HG03095 (cell line): ENCODE data around the gene DNAJB1.

Source experiments
- ATAC-seq: cut with Tn5 transposase; IDR thresholded peaks from one replicate; pipeline ENCODE4 v1.9.1; 2021; ENCODE audit warnings: moderate library complexity; ENCODE audit not compliant: unreplicated experiment

Gene DNAJB1

DNA sequence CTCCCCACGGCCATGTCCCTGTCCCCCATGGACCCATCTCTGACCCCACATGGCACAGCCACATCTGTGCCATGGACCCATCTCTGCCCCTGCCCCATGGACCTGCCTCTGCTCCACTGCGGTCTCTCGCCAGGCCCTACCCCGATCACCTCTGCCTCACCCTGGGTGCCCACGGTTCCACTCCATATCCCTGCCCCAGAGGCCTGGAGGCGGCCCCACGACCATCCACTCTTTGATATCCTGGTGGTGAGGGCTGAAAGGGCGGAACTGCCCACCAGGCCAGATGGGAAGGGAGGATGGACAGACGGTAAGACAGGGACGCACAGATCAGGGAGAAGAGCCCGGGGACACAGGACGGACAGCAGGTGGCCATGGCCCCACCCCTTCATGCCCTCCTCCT is 43.4 kb downstream of the DNAJB1 start:
- ATAC-seq = no peak

DNA sequence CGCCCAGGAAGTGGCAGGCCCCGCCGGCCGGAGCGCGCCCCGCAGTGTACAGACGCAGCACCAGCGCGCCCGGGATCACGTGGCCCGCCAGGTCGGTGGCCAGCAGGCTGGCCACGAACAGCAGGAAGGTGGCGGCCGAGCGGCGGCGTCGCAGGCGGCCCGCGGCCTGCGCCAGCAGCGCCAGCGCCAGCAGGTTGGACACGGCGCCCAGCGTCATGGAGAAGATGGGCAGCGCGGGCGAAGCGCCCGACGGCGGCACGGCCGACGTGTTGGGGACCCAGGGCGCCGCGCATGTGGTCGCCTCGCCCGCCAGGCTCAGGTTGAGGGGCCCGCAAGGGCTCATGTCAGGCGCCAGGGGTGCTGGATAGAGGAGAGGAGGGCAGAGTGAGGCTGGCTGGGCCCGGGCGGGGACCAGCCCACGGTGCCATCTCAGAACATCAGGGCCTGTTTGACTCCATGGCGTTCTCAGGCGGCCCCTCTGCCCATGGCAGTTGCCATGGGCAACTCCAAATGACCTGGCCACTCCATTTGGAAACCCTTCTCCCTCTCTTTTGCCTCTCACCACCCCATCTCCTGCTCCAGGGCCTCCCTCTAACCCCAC is 44.1 kb downstream of the DNAJB1 start:
- ATAC-seq = no peak

GRCh38 chr19:14473073-14473977 is 44.9 kb downstream of the DNAJB1 start:
- no peak for ATAC-seq

- ATAC-seq = no peak
These were observed 45.8 kb downstream of the DNAJB1 start for GRCh38 chr19:14472202-14472938.

DNA sequence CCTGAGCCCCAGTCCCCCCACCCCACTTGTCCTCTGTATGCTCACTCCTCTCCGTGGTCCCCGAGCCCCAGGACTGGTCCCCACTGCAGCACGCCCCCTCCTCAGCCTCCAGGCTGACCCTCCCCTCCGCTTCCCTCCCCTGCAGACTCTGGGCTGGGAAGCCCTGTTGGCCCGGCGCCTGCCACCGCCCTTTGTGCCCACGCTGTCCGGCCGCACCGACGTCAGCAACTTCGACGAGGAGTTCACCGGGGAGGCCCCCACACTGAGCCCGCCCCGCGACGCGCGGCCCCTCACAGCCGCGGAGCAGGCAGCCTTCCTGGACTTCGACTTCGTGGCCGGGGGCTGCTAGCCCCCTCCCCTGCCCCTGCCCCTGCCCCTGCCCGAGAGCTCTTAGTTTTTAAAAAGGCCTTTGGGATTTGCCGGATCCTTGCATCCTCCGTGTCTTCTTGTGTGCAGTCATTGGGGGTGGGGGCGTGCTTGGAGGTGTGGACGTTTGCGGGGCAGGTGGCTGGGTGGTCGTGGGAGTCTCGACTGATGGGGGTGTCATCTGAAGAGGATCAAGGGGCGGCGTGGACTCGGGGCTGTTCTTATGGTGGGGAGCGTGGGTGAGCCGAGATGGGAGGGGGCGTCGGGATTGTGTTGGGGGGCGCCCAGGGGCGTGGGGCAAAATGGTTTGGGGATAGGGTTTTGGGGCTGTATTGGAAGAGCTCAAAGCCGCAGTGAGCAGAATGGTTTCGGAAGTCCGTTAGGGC is 46.6 kb downstream of the DNAJB1 start:
- ATAC-seq = no peak

GRCh38 chr19:14470031-14470876 is 47.9 kb downstream of the DNAJB1 start:
- ATAC-seq = no peak

- no peak for ATAC-seq
These were observed 50.4 kb downstream of the DNAJB1 start for GRCh38 chr19:14467816-14468215.

DNA sequence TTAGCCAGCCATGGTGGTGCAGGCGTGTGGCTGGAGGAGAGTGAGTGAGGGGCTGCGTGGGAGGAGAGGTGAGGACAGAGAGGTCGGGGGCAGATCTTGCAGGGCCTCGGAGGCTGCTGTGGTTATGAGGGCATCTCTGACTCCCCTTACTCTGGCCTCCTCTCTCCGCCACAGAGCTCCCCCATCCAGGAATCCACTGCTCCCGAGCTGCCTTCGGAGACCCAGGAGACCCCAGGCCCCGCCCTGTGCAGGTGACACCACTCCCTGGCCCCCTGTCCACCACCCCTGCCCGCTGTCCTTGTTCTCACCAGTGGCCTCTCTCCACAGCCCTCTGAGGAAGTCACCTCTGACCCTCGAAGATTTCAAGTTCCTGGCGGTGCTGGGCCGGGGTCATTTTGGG is 50.8 kb downstream of the DNAJB1 start:
- no peak for ATAC-seq
